ENCODE measurements around the gene C1R. TPM values are rescaled to one million over a fixed set of nuclear protein-coding genes. Genes with fewer than 3 reads are reported as not detected.
A peak's percentile ranks its signal among the peaks of the same experiment; 100 is the strongest.
"Not testable (repeated sequence)": the region's sequence is repeated elsewhere in the genome, so short reads cannot be mapped to it uniquely, and the experiment has no call there.

The C1R gene
- total RNA-seq, 1 donor from 2014 or later: 76.2 TPM

DNA sequence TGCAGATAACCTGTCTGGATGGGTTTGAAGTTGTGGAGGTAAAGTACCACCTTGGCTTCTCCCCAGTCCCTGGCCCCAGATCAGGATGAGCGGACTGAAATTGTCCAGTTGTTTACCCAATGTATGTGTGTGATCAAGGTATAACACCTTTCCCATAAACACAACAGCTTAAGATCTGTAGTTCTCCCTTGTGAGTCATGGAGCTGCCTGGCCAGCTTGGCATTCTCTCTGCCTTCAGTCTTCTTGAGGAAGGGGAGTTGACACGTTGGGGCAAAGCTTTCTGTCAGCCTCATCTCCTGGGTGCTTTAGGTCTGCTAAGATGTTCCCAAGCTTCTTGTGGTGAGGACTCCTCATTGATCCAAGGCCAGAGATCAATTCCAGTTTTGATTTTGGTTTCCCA lies 25.6 kb downstream of the C1R start:
- peak; percentile 64 for ATAC-seq

DNA sequence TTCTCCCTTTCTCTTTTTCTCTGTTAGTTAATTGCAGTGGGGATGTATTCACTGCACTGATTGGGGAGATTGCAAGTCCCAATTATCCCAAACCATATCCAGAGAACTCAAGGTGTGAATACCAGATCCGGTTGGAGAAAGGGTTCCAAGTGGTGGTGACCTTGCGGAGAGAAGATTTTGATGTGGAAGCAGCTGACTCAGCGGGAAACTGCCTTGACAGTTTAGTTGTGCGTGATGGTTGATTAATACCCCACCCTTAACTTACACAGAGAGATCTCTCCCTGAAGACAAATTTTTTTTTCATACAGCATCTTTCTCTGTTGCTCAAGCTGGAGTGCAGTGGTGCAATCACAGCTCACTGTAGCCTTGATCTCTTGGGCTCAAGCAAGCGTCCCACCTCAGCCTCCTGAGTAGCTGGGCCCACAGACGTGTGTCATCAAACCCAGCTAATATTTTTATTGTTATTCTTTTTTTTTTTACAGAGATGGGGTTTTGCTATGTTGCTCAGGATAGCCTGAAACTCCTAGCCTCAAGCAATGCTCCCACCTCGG lies 27.1 kb downstream of the C1R start:
- ATAC-seq: no peak

DNA sequence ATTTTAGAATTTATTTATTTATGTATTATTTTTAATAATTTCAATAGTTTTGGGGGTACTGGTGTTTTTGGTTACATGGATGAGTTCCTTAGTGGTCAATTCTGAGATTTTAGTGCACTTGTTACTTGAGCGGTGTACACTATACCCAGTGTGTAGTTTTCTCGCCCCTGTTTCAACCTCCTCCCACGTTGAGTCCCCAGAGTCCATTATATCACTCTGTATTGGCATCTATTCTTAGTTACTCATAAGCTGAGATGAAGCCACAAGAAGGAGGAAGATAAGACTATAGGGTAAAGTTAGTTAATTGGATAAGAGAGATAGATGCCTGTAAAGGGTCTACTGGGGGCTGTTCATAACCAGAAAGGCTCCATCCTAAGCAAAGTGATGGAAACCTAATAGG lies 27.7 kb downstream of the C1R start:
- ATAC-seq: no peak

DNA sequence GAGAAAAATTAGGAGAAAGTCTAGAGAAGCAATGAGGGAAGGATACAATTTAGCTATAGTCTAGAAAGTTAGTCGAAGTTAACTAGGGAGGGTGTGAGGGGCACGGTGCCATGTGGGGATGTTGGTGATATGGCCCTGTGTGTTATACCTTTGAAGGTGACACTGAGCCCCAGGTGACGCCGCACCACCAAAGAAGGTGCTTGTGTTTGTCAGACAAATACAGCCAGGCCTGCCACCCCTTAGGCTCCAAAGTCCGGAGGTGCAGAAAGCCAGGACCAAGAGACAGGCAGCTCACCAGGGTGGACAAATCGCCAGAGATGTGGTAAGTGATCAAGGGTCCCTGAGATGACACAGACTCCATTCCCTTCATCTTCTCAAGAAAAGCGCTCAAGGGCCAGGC lies 30.6 kb downstream of the C1R start:
- ATAC-seq: no peak

DNA sequence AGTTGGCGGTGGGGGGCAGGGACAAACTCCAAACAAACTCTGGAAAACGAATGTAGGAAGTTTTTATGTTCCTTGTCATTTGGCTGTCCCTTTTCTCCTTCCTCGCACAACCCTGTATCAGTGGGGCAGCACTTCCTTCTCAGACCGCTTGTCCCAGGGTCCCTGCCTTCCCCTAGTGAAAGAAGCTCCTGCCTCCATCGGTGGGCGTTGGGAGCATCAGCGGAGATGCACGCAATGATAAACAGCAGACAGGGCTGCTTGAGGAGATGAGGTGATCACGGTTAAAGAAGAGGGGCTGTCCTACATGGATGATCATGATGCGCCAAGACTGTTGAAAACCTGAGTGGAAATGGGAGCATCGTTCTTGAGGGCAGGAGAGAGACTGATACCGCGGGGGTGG lies 31.1 kb downstream of the C1R start:
- ATAC-seq: no peak

DNA sequence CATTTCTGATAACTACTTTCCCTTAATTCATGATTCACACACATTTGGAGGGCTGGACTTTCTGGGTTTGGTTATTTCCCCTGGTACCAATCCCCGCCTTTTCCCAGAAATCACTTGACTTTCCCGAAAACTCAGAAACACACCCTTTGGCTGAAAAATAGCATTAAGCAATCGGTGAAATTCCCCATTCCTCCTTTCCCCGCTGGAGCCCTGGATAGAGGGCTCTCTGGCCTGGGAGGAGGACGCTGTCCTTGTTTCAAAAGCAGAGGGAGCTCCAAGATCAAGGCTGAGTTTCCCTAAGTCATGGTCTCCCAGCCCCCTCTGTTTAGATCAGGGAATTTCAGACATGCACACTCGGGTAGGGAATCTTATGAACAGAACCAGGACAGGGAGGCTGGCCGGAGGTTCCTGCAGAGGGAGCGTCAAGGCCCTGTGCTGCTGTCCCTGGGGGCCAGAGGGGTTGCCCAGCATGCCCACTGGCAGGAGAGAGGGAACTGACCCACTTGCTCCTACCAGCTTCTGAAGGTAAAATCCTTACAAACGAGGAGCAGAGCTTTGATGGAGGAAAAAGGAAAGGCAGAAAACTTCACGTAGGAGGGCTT lies 31.8 kb downstream of the C1R start, which contains the start of gene C1S:
Gene C1S (plus strand): TSS at position 366 of the 602 bp plus-strand sequence. CDS start 1,195 bp downstream, outside the sequence.
- peak; percentile 82 for ATAC-seq

DNA sequence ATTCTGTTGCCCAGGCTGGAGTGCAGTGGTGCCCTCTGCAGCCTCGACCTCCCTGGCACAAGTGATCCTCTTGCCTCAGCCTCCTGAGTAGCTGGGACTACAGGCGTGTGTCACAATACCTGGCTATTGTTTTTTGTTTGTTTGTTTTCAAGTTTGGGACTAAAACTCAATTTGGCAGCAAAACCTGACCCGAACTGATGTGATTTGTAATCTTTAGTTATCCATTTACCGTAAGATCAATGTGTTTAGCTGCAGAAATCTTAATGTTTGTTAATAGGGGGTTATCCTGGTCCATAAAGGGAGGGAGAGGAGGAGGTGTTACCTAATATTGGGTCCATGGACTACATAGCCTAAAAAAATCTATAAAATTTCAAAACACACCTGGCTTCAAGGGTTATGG lies 32.5 kb downstream of the C1R start:
- ATAC-seq: no peak

DNA sequence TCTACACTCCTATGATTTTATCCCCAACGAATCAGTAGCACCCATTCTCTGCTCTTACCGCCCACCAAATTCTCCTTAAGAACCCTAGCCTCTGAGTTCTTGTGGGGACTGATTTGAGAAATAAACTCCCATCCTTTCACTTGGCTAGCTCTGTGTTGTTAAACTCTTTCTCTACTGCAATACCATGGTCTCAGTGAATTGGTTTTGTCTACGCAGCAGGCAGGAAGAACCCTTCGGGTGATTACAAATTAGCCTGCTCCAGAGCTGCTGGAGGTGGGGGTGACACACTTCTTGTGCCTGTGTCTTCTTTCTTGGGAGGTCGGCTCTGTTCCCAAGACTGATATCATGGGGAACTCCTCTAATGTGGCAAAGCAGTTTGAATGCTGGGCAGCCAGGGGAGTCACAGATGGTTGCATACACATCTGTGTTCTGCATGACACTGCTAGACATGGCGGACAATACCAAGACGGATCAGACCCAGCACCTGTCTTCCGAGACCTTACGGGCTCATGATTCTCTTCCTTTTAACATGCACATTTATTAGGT lies 33.3 kb downstream of the C1R start:
- ATAC-seq: no peak

DNA sequence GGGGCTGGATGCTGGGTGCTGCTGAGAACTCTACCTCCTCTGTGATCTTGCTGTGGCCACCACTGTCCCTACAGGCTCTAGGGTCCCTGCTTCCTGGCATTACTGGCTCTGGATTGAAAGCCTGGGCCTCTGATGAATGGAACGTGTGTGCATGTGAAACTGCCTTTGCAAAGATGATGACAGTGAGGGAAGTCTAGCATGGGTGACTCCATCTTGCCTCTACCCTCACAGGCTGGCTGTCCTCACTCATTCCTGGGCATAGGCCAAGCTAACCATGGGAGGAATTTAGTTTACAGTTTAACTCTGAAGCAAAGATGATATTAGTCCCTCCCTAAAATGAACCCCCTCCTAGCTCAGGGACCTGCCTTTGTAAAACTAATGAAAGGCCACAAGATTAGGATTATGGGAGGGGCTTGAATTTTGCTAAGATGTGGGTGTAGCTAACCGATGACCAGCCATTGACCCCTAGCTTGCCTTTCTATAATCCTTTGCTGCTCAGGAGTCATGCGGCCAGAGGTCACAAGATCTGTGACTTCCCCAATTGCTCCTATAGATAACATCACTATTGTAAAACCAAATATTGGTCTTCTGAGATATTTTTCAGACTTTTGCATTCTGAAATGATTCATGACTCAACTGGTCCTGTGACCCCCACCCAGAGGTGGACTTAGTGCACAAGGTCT lies 33.9 kb downstream of the C1R start:
- ATAC-seq: no peak

DNA sequence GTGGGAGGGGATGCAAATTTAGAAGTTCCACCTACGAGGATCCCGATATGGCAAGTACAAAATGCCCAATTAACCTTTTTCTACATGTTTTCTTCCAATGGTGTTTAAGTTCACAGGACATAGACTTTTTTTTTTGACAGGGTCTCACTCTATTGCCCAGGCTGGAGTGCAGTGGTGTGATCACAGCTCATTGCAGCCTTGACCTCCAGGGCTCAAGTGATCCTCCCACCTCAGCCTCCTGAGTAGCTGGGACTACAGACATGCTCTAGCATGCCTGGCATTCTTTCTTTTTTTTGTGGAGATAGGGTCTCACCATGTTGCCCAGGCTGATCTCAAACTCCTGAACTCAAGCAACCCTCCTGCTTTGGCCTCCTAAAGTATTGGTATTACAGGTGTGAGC lies 36.5 kb downstream of the C1R start:
- ATAC-seq: not testable (repeated sequence)

DNA sequence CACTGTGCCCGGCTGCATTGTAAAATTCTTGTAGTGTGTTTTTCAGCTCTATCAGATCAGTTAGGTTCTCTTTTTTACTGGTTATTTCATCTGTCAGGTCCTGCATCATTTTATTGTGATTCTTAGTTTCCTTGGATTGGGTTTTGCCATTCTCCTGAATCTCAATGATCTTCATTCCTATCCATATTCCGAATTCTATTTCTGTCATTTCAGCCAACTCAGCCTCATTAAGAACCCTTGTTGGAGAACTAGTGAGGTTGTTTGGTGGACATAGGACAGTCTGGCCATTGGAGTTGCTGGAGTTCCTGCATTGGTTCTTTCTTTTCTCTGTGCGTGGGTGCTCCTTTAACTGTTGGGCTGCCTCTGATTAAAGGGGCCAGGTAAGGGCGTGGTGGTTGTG lies 37.3 kb downstream of the C1R start:
- ATAC-seq: no peak

DNA sequence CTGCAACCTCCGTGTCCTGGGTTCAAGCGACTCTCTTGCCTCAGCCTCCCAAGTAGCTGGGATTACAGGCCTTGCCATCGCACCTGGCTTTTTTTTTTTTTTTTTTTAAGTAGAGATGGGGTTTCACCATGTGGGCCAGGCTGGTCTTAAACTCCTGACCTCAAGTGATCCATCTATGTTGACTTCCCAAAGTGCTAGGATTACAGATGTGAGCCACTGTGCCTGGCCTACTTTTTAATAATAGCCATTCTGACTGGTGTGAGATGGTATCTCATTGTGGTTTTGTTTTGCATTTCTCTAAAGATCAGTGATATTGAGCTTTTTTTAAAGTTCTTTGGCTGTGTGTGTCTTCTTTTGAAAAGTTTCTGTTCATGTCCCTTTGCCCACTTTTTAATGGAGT lies 42.3 kb downstream of the C1R start:
- not testable (repeated sequence) for ATAC-seq

DNA sequence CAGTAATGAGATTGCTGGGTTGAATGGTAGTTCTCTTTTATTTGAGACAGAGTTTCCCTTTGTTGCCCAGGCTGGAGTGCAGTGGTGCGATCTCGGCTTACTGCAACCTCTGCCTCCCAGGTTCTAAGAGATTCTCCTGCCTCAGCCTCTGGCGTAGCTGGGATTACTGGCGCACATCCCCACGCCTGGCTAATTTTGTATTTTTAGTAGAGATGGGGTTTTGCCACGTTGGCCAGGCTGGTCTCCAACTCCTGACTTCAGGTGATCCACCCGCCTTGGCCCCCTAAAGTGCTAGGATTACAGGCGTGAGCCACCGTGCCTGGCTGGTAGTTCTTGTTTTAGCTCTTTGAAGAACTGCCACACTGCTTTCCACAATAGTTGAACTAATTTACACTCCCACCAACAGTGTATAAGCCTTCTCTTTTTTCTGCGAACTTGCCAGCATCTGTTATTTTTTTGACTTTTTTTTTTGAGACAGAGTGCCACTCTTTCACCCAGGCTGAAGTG lies 42.7 kb downstream of the C1R start:
- not testable (repeated sequence) for ATAC-seq

DNA sequence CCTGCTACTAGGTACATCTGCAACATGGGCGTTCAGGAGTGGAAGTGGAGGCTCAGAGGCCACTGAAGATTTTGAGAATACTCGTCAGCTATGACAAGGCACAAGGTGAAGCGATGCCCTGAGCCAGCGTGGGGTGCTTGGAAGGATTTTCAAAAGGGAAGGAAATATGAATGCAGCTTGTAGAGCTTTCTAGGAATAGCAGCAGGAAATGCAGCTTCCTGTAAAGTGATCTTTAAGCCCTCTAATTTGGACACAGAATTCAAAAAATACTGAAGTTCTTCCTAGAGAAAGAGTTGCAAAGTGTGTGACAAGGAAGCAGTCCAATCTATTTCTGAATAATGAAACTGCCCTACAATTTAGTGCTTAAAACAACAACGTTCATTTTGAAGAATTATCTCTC lies 44.9 kb downstream of the C1R start:
- ATAC-seq: no peak

DNA sequence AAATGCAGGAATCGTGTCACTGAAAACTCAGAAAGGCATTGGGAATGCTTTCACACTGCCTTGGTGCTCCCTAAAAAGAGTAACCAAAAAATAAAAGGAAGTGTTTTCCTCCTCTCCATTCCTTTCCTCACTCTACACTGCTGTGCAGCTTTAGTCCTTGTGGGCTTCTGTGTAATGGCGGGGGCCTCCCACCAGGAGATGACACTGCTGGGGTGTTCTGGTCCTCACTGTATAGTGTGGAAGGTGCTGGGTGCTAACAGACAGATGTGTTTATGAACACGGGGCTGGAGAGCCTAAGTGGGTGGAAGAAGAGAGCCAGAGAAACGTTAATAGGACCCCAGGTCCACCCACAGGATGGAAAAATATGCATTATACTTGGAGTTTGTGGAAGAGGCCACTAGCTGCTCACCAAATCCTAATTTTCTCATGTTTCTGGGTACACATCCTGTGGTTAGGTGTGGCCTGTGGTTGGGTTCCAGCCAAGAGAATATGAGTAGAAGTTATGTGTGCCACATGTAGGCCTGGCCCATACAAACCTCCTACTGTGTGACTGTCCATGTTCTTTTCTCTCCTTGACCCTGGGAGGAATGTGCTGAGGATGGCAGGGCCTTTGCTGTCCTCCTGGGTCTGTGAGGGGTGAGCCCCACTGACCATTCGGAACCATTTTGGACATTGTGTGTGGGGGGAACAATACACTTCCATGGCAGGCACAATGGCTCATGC lies 45.7 kb downstream of the C1R start:
- no peak for ATAC-seq

DNA sequence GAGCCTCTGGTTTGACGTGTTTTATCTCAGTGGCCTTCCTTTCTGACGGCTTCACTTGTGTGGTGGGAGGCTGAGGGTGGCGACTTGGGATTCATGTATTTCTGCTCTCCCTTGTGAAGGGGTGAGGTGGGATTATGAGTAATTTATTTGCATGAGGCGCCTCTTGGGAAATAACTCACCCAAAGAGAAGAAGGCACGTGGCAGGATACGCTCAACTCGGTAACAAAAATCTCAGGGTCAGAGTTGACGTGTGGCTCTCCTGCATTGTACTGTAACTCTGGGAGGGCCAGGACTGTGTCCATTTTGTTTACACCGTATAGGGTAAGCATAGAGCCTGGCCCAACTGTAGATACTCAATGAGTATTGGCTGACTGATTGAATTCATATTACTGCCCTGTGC lies 46.3 kb downstream of the C1R start:
- no peak for ATAC-seq

DNA sequence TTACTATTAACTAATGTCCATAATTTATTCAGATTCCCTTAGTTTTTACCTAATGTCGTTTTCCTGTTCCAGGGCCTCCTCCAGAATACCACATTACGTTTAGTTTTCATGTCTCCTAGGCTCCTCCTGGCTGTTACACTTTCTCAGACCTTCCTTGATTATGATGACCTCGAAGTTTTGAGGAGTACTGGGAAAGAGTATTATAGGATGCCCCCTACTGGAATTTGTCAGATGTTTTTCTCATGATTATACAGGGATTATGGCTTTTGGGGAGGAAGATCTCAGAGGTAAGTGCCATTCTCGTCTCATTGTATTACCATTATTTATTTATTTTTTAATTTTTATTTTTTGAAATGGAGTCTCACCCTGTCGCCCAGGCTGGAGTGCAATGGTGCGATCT lies 49.4 kb downstream of the C1R start:
- peak; percentile 64 for ATAC-seq

DNA sequence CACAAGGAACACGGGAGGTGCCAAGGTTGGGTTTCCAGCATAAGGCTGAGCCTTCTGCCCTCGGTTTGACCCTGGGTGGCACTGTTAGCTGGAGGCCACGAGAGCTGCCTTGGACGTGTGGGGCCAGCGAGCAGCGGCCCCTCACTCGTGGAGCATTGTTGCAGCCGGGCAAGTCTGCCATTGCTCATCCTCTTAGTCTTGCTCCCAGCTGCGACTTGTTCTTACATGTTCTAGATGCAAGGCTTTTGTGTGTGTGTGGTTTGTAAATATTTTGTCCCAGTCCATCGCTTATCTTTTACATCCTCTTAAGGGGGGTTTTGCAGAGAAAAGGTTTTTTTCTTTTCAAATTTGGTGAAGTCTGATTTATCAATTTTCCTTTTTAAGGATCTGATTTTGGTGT lies 52.8 kb downstream of the C1R start:
- peak; percentile 70 for ATAC-seq

DNA sequence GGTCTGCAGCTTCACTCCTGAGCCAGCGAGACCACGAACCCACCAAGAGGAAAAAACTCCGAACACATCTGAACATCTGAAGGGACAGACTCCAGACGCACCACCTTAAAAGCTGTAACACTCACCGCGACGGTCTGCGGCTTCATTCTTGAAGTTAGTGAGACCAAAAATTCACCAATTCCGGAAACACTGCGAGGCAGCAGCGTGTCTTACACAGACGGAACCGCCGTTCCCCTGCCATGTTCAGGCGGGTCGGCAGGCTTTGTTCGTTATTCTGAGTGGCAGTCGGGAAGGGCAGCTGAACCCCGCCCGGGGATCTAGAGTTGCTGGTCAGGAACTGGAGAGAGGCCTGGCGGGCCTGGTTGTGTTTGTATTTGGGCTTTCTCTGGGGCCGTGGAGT lies 53.7 kb downstream of the C1R start:
- no peak for ATAC-seq

DNA sequence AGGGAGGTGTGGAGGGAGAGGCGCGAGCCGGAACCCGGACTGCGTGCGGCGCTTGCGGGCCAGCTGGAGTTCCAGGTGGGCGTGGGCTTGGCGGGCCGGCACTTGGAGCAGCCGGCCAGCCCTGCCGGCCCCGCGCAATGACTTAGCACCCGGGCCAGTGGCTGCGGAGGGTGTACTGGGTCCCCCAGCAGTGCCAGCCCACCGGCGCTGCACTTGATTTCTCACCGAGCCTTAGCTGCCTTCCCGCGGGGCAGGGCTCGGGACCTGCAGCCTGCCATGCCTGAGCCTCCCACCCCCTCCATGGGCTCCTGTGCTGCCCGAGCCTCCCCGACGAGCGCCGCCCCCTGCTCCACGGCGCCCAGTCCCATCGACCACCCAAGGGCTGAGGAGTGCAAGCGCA lies 54.8 kb downstream of the C1R start:
- not testable (repeated sequence) for ATAC-seq

DNA sequence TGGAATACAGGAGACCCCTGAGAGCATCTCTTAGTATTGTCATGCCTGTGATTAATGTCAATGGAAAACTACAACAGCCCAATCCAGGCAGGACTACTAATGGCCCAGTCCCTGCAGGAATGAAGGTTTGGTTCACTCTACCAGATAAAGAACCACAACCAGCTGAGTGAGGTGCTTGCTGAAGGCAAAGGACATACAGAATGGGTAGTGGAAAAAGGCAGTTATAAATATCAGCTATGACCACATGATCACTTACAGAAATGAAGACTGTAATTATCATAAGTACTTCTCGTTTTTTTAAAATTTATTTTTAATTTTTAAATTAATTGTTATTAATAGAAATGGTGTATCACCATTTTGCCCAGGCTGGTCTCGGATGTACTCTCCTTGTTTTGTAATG lies 56.8 kb downstream of the C1R start:
- no peak for ATAC-seq

DNA sequence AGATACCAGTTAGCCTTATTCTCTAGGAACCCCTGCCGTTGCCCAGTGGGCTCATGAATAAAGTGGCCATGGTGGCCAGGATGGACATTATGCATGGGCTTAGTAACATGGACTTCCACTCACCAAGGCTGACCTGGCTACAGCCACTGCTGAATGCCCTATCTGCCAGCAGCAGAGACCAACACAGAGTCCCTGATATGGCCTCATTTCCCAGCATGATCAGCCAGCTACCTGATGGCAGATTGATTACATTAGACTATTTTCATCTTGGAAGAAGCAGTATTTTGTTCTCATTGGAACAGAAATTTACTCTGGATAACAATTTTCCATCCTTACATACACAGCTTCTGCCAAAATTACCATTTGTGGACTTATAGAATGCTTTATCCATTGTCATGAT lies 57.8 kb downstream of the C1R start:
- ATAC-seq: no peak

DNA sequence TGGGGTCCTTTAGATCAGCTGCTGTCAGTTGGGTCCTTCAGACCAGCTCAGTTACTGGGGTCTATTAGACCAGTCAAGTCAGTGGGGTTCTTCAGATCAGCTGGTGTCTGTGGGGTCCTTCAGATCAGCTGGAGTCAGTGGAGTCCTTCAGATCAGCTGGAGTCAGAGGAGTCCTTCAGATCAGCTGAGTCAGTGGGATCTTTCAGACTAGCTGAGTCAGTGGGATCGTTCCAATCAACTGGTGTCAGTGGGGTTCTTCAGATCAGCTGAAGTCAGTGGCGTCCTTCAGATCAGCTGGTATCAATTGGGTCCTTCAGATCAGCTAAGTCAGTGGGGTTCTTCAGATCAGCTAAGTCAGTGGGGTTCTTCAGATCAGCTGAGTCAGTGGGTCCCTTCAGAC lies 59.3 kb downstream of the C1R start:
- no peak for ATAC-seq

Measured in esophagus mucosa (tissue), 1 donor.